Fibroblast of mammary gland (primary cell): ENCODE data around the gene HEBP1.

Experiments used
- DNase-seq: peaks from one replicate; pipeline ENCODE4 v3.0.0-alpha.2; 2010; ENCODE audit warnings: low read depth
- H3K4me3 ChIP-seq: 2 replicates; pipeline ENCODE4 v1.5.1; 2011; ENCODE audit warnings: low read depth, mild to moderate bottlenecking, low read length, moderate library complexity; ENCODE audit not compliant: control insufficient read depth
- CTCF ChIP-seq: conservative IDR thresholded peaks from 2 replicates; pipeline ENCODE4 v1.5.1; 2011; ENCODE audit warnings: low read depth, low read length, inconsistent platforms; ENCODE audit not compliant: control insufficient read depth, insufficient read depth

HEBP1 gene

DNA sequence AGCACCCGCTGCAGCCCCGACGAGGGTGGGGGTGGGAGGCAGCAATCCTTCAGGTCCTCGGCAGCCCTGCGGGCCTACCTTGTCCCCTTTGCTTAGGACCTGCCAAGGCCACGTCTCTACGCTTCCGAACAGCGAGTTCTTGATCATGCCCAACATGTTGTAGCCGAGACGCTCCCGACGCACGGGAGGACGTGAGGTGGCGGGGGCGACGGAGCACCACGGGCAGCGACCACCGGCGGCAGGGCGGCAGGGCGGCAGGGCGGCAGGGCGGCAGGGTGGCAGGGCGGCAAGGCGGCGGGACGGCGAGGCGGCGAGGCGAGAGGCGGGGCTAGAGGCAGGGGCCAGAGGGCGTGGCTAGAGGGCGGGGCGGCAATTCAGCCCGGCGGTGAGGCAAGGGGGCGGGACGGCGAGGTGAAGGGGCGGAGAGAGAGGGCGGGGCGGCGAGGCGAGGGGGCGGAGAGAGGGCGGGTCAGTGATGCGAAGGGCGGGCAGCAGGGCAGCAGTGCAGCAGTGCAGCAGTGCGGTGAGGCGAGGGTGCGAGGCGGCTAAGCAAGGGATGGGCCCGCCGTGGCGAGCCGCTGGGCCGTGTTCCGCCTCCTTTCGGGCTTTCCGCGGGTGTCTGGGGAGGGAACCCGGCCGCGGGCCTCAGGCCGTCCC lies at the start of gene HEBP1:
Gene HEBP1 (minus strand): TSS at position 307 of the 657 bp plus-strand sequence. CDS start 151 bp downstream, at position 156.
- peak within 1 kb of the TSS; percentile 92 for H3K4me3 ChIP-seq

DNA sequence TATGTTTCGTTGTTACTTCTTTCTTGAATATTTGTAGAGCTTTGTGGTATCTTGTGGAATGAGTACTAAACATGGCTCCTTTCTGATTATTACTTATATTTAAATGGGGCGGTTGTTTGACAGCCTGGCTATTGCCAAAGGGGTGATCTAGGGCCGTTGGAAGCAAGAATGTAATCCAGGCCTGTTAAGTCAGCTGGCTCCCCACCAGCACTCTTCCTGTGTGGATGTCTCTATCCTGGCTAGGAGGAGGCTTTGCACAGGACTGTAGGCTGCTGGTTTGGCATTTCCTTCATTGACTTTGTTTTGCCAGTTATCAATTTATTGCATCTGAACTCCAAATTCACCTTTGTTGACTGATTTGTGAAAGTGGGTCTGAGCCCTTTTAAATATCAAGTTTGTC lies 49.8 kb upstream of the HEBP1 start:
- no peak for TF ChIP-seq CTCF
- no peak overlapping the region for H3K4me3 ChIP-seq
- DNase-seq: peak; percentile 63

More for the DNA sequence above, at the start of gene HEBP1:
- DNase-seq: peak; percentile 78
- no peak for TF ChIP-seq CTCF

- no peak for TF ChIP-seq CTCF
These were observed 46.9 kb upstream of the HEBP1 start for GRCh38 chr12:13046964-13047363.

GRCh38 chr12:13045816-13046215 lies 45.8 kb upstream of the HEBP1 start:
- TF ChIP-seq CTCF: no peak
- no peak overlapping the region for H3K4me3 ChIP-seq
- DNase-seq: no peak

More at GRCh38 chr12:13046964-13047363, 46.9 kb upstream of the HEBP1 start:
- no peak for DNase-seq
- H3K4me3 ChIP-seq: no peak overlapping the region

DNA sequence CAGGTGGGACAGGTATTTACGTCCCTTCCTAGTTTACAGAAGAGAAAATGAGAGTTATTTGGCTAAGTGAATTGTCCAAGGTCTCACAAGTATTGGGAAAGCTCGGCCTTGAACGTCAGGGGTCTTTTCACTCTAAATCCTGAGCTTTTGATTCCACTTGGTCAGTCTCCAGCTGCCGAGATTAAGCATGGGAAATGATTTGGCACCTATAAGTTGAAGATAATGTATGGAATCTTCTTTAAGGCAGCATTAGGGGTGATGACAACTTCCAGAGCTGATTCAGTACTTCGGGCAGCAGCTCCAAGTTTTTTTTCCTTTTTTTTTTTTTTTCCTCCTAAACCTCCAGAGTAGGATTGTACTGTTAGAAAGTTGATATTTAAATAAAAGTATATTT lies 44.8 kb upstream of the HEBP1 start:
- peak; percentile 21 for DNase-seq
- peak overlapping the region; percentile 86 for H3K4me3 ChIP-seq
- no peak for TF ChIP-seq CTCF

DNA sequence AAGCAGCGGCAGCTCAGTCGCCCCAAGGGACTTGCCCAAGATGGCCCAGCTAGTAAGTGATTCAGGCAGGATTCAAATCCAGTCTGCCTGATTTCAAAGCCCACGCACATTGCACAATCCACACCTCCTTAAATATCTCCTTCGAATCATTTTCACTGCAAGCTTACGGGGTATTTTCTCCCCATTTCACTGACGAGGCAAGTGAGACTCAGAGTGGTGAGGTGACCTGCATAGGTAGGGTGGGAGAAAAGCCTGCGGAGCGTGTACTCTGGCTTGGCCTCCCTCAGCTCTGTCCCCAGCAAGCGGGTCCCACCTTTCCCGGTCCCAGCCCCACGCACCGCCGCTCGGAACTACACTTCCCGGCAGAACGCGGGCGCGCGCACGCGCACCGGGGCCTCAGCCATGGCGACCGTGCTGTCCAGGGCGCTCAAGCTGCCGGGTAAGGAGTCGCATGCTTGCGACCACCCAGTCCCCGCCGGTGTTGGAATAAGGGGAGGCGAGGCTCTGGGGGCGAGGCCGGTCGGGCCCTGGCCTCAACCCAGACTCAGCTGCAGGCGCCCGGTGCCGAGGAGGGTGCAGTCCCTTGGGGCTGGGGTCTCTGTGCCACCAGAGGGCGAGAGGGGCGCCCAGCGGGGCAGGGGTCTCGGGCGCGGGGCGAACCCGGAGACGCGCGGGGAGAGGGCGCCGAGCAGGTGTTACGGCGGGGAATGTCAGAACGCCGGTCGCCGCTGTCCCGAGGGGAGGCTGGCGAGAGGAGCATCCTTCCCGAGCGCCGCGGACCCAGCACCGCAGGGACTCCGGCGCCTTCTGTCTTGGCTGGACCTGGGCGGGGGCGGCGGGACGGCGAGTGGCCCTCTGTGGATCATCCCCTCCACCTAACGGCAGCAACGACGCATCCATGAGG lies 44.2 kb upstream of the HEBP1 start, which contains the start of gene FAM234B:
Gene FAM234B (plus strand): TSS at position 380 of the 904 bp plus-strand sequence. CDS start 23 bp downstream, at position 403.
- DNase-seq: peak; percentile 88
- H3K4me3 ChIP-seq: peak within 1 kb of the TSS; percentile 86
- no peak for TF ChIP-seq CTCF
